ENCODE data around the gene ZEB1.

DNA sequence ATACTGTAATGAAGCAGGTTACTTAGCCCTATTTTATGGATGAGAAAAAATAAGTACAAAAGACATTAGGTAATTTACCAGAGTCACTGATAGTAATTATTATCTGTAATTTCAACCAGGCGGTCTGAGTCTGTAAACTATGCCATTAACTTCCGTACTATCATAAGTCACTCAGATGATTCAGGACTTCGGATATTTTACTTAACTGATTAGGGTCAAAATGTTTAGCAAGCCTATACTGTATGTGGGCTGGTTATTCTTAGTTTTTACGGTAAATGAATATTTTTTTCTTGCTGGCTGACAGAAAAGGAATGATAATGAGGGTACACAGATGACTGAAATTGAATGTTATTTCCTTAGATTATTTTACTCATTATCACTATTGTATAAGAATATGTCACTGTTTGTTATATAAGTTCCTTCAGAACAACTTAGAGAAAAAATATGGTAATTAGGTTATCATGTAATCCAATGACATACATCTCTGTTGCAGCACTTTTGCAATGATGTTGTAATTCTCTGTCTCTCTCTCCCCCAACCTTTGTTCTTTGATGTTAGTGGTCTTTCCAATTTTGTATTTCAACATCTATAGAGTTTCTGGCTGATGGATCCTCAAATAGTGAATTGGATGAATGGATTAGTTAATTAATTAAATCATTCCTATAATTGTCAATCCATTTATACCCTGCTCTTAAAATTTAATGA, 165.6 kb downstream of the ZEB1 start:
- TF ChIP-seq, protein P1, sequence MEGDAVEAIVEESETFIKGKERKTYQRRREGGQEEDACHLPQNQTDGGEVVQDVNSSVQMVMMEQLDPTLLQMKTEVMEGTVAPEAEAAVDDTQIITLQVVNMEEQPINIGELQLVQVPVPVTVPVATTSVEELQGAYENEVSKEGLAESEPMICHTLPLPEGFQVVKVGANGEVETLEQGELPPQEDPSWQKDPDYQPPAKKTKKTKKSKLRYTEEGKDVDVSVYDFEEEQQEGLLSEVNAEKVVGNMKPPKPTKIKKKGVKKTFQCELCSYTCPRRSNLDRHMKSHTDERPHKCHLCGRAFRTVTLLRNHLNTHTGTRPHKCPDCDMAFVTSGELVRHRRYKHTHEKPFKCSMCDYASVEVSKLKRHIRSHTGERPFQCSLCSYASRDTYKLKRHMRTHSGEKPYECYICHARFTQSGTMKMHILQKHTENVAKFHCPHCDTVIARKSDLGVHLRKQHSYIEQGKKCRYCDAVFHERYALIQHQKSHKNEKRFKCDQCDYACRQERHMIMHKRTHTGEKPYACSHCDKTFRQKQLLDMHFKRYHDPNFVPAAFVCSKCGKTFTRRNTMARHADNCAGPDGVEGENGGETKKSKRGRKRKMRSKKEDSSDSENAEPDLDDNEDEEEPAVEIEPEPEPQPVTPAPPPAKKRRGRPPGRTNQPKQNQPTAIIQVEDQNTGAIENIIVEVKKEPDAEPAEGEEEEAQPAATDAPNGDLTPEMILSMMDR (IDR thresholded peaks at IDR 0.05; ENCODE audit: insufficient read depth, low read length, poor library complexity, severe bottlenecking): no peak
- no peak for TF ChIP-seq EZH2phosphoT487 (conservative IDR thresholded peaks at IDR 0.05; ENCODE audit: low read length)
